Measurements from ENCODE around the gene EP400.
A peak's percentile ranks its signal among the peaks of the same experiment; 100 is the strongest.
"Not testable (repeated sequence)": the region's sequence is repeated elsewhere in the genome, so short reads cannot be mapped to it uniquely, and the experiment has no call there.

EP400 gene

DNA sequence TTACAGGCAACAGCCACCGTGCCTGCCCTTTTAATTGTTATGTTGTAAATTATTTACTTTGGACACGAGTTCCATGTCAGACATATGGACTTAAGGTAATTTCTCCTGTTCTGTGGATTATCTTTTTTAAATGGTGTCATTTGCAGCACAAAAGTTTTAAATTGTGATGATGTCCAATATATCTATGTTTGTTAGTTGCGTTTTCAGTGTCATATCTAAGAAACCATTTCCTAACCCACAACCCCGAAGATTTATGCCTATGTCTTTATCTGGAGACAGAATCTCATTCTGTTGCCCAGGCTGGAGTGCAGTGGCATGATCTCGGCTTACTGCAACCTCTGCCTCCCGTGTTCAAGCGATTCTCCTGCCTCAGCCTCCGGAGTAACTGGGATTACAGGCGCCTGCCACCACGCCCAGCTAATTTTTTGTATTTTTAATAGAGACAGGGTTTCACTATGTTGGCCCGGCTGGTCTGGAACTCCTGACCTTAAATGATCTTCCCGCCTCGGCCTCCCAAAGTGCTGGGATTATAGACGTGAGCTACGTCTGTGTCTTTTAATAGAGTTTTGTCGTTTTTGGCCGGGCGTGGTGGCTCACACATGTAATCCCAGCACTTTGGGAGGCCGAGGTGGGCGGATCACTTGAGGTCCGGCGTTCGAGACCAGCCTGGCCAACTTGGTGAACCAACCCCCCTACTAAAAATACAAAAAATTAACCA is 870 bp upstream of the EP400 start:
- not testable (repeated sequence) for DNase-seq

DNA sequence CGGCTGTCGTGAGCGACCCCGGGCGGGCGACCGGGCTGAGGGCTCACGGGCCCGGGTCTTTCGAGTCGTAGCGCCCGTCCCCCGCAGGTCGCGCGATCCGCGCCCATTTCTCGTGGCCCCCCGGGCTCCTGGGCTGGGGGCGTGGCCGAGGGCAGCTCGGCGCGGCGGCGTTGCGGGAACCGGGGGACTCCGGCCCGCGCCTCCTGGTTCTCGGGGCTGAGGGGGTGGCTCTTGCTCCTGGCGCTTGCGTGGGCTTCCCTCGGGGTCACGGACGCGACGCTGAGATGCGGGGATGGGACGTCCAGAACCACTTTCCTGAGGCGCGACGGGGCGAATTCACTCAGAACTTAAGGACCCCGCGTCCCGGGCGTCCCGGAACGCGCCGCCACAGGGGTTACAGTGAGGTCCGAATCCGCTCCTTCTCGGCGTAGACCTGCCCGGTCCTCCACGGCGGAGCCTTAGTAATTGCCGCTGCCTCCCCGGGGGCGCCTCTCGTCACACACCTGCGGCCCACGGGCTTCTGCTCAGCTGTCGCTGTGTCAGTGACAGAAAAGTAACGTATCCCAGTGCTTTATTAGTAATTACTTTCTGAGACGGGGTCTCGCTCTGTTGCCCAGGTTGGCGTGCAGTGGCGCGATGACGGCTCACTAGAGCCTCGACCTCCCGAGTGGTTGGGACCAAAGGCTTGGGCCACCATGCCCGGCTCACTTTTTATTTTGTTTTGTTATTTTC is 606 bp downstream of the EP400 start:
- DNase-seq: peak; percentile 54

DNA sequence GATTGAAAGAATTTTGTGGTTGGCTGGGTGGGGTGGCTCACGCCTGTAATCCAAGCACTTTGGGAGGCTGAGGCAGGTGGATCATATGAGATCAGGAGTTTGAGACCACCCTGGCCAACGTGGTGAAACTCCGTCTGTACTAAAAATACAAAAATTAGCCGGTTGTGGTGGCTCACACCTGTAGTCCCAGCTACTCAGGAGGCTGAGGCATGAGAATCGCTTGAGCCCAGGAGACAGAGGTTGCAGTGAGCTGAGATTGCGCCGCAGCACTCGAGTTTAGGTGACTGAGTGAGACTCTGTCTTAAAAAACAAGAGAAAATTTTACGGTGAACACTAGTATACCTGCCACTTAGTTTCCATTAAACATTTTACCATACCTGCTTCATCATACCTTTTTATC is 4.1 kb downstream of the EP400 start:
- DNase-seq: not testable (repeated sequence)

DNA sequence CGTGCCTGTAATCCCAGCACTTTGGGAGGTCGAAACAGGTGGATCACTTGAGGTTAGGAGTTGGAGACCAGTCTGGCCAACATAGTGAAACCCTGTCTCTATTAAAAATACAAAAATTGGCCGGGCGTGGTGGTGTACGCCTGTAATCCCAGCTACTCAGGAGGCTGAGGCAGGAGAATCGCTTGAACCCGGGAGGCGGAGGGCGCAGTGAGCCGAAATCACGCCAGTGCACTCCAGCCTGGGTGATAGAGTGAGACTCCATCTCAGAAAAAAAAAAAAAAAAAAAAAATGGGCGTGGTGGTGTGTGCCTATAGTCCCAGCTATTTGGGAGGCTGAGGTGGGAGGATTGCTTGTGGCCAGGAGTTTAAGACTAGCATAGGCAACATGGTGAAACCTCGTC is 4.7 kb downstream of the EP400 start:
- not testable (repeated sequence) for DNase-seq

DNA sequence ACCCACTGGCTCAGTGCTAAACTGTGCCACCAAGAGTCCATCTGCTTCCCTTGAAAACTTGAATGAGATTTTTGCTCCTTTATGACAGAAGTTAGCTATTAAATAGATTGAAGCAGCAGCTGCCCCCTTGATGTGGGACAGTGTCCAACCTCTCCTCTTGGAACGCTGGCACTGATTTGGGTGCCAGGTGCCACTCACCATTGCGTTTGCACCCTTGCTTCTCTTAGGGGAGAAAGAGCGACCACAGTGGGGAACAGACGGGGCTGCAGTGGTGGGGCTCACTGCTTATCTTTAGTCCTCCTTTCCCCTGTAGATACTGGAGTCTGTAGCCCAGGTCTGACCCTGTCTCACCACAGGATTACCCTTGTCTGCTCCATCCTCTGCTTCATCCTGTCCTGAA is 9.4 kb downstream of the EP400 start:
- DNase-seq: no peak

DNA sequence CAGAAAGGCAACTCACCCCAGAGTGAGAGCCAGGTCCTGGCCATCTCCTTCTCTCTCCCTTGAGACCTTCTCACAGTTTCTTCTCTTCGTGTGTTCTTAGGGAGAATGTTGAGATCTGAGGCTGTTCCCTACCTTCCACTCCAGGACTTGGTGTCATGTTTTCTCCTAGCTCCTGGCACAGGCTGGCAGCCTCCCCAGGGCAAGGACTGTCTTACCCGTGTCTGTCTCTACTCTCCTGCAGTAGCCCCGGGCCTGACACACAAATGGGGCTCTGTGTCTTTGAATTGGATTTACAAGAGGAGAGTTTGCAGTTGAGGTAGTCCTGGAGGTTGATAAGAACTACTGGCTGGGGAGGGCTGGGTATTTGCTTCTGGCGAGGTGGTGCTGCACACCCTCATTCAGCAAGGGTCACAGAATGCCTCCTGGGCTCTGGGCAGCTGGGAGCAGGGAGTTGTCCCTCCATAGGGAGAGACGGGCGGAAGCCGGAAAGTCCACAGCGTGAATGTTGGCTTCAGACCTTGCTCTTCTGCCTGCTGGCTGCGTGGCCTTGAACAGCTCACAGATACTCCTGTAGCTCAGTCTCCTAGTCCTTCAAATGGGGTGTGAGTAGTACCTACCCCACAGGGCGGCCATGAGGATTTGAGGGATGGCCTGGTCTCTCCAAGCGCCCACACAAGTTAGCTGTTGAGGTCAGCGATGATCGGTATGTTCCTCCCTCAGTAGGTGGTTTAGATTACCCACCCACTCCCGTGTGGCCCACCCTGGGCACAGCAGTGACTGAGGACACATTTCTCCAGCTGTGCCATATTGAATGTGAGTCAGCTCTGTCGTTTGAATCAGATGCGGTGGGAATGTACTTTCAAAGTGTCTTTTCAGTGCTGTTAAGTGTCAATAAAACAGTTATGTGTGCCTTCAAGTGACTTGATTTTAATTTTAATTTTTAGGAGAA is 10.2 kb downstream of the EP400 start:
- DNase-seq: no peak

DNA sequence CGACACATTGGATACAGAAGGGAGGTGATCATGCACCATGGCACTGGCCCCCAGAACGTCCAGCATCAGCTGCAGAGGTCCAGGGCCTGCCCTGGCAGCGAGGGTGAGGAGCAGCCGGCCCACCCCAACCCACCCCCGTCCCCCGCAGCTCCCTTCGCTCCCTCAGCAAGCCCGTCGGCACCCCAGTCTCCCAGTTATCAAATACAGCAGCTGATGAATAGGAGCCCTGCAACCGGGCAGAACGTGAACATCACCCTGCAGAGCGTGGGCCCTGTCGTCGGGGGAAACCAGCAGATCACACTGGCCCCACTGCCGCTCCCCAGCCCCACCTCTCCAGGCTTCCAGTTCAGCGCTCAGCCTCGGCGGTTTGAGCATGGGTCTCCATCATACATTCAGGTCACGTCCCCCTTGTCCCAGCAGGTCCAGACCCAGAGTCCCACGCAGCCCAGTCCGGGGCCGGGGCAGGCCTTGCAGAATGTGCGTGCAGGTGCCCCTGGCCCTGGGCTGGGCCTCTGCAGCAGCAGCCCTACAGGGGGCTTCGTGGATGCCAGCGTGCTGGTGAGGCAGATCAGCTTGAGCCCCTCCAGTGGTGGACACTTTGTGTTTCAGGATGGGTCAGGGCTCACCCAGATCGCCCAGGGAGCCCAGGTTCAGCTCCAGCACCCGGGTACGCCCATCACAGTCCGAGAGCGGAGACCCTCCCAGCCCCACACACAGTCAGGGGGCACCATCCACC is 11.0 kb downstream of the EP400 start:
- not testable (repeated sequence) for DNase-seq

DNA sequence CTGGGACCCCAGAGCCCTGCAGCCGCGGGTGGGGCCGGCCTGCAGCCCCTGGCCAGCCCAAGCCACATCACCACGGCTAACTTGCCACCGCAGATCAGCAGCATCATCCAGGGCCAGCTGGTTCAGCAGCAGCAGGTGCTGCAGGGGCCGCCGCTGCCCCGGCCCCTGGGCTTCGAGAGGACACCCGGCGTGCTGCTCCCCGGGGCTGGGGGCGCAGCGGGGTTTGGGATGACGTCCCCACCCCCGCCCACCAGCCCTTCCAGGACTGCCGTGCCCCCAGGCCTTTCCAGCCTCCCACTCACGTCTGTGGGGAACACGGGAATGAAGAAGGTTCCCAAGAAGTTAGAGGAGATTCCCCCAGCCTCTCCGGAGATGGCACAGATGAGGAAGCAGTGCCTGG is 11.6 kb downstream of the EP400 start:
- not testable (repeated sequence) for DNase-seq

DNA sequence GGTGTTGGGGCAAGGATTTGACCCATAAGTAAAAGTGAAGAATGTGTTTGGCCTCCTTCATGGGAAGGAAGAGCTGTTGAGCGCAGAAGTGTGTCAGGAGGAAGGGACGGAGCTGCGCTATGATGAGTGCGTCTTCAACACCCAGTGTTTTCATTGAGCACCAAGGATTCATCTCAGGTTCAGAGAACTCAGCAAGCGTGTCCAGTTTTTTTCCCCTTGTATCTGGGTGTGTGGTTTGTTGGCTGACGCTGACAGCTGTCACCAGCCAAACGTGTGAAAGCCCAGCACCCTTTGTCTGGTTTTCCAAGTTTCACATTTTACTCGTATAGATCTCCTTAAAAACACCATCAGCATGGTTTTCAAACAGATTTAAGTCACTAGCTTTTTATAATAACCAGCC is 12.3 kb downstream of the EP400 start:
- no peak for DNase-seq

DNA sequence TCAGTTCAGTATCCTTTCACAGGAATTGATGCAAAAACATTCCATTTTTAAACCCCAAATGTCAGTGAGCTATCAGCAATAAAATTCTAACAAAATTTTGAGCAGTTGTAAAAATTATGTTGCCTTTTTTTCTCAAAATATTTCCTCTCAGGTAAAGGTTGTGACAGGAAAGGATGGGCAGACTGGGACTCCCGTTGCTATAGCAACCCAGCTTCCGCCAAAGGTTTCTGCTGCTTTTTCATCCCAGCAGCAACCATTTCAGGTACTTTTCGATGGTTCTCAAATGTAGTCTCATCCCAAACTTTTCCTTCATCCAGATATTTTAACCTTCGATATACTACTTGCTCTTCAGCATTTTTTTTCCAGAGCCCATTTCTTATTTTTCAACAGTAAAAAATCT is 13.6 kb downstream of the EP400 start:
- no peak for DNase-seq

DNA sequence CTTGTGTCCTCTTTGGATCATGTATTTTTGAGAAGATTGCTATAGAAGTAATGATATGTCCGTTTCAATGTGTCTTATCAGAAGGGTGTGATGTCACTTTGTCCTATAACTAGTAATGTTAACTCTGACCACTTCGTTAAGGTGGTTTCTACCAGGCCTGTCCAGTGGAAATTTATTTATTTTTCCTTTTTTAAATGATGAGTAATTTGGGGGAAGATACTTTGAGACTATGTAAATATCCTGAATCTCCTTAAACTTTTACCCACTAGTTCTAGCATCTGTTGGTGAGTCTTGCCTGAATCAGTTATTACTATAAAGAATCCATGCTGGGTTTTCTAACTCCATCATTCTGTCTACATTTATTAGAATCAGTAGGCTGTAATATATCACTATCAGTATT is 15.3 kb downstream of the EP400 start:
- DNase-seq: no peak

DNA sequence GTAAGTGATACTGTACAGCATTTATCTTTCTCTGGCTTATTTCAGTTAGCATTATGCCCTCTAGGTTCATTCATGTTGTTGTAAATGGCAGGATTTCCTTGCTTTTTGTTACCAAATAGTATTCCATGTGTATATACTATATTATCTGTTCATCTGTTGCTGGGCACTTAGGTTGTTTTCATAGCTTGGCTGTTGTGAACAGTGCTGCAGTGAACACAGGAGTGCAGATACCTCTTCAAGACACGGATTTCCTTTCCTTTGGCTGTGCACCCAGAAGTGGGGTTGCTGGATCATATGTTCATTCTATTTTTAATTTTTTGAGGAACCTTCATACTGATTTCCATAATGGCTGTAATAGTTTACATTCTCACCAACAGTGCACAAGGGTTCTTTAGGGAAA is 21.5 kb downstream of the EP400 start:
- DNase-seq: no peak

DNA sequence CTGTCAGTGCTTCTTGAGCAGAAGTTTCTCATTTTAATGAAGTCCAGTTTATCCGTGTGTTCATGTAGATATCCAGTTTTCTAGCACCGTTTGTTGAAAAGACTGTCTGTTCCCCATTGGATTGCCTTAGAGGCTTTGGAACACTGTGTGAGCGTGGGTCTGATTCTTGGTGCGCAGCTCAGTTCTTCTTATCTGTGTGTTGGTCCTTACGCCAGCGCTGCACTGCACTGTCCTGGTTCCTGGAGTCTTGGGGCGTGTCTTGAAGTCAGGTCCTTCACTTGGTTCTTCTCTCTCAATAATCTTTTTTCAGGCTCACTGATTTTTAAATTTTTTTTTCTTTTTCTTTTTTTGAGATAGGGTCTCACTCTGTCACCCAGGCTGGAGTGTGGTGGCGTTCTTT is 25.5 kb downstream of the EP400 start:
- no peak for DNase-seq

DNA sequence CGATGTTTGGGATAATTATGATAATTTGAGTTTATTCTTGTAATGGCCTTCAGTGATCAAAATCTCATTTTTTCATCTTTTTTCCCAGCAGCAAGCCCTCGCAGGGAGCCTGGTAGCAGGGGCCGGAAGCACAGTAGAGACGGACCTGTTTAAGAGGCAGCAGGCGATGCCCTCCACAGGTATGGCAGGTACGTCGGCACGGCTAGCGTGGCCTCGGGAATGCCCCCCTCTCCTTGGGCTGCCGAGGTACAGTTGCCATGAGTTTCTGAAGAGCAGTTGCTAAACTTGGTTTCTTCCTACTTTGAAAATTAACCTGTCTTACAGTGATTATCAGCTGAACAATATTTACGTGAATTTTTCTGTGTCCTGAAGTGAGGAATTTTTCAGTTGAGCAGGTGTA is 29.9 kb downstream of the EP400 start:
- DNase-seq: no peak

DNA sequence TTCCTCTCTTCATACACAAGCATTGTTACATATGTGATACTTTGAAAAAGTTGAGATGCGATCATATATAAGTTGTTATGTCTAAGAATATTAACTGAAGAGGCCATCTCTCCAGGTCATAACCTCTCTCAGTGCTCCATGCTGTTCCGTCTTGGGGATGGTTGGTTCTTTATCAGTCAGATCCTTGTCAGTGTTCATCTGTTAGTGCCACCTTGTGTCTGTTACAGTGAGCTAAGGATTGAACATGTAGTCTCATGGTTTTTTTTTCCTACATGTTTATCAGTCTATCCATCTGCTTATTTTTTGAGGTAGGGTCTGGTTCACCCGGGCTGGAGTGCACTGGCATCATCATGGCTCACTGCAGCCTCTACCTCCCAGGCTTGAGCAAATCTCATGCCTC is 30.5 kb downstream of the EP400 start:
- no peak for DNase-seq

DNA sequence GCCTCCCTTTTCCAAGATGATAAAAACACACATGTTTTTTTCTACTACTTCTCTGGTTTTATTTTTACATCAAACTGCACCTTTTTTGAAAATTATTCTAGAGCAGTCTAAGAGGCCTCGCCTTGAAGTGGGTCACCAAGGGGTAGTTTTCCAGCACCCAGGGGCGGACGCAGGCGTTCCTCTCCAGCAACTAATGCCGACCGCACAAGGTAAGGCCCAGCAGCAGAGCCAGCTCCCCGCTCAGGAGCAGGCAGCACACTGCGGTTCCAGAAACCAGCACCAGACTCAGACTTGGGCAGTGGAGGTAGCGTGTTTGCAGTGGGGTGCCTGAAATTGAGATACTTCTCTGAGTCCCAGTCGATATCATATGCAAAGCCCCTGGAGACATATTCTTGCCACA is 31.6 kb downstream of the EP400 start:
- no peak for DNase-seq

DNA sequence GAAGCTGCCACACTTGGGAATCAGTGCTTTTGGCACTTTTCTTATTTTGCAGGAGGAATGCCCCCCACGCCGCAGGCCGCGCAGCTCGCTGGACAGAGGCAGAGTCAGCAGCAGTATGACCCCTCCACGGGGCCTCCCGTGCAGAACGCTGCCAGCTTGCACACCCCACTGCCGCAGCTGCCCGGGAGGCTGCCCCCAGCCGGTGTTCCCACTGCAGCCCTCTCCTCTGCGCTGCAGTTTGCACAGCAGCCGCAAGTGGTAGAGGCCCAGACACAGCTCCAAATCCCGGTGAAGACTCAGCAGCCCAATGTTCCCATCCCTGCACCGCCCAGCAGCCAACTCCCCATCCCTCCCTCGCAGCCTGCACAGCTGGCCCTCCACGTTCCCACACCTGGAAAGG is 32.3 kb downstream of the EP400 start:
- DNase-seq: no peak

DNA sequence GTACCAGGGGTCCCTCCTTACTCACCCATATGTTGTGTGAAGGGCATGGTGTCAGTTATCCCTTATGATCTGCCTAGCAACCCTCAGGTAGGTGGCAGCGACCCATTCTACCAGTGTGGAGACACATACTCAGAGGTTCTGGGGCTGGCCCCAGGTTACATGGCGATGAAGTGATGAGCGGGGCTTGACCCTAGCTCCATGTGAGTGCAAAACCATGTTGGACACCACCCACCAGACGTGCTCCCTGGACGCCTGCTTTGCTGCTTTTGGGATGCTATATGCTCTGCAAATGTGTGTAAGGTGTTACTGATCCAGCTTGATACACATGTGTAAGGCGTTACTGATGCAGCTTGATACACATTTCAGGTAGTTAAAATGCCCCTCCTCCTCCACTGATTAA is 33.3 kb downstream of the EP400 start:
- DNase-seq: no peak

DNA sequence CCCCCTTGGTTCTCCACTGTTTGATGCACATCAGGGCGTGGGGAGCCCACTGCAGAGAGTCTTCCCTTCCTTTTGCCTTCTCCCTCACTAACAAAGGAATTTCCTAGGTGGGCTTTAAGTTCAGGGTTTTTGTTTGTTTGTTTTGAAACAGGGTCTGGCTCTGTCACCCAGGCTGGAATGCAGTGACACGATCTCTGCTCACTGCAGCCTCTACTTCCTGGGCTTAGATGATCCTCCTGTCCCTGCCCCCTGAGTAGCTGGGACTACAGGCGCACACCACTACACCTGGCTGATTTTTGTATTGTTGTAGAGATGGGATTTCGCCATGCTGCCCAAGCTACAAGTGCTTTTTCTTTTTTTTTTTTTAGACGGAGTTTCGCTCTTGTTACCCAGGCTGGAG is 33.8 kb downstream of the EP400 start:
- no peak for DNase-seq

DNA sequence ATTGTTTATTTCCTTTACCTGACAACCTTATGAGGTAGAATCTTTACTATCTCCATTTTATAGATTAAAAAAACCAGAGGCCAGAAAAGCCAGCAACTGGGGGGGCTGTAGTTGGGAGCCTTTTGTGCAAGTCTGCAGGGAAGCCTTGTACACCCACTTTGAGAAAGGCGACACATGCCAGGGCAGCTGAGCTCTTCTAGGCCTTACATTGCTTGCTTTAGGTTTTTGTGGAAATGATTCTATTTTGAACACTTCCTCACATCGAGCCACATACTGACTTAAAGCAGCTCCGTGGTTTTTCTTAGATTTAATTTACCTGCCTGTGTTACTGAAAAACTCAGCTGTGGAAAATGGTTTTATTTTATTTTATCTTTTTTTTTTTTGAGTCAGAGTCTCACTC is 34.6 kb downstream of the EP400 start:
- DNase-seq: no peak

DNA sequence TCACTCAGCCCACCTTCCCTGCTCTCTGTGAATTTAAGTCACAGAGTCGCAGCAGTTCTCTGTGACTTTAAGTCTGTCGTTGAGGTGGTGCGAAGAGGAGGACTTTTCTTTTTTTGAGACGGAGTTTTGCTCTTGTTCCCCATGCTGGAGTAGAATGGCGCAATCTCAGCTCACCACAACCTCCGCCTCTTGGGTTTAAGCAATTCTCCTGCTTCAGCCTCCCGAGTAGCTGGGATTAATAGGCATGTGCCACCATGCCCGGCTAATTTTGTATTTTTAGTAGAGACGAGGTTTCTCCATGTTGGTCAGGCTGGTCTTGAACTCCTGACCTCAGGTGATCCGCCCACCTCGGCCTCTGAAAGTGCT is 35.8 kb downstream of the EP400 start:
- DNase-seq: not testable (repeated sequence)

DNA sequence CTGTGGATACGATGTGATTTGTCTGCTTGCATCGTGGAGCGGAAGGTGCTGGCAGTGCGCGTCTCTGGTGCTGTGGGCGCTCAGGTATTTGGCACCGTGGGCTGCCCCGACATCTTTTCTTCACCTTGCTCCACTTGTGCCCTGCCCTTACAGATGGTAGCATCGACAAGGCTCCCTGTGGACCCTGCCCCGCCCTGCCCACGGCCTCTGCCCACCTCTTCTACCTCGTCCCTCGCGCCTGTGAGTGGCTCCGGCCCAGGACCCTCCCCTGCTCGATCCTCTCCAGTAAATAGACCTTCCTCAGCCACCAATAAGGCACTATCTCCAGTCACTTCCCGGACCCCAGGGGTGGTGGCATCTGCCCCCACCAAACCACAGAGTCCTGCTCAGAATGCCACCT is 36.6 kb downstream of the EP400 start:
- no peak for DNase-seq

DNA sequence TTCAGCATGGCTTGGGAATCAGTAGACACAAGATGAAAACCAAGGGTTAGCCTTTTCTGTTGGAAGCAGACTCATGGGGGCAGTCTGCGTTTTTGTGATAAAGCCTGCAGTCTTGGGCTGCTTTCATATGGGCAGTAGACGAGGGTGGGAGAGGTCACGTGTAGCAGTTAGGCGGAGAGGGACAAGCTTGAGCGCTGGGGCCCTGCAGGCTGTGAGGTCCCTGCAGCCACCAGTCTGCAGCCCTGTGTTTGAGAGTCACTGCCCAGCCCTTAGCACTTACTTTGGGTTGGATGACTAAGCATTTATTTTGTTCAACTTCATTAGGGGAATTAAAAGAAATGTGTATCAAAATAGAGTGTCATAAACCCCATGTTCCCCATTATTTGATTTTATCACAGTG is 37.2 kb downstream of the EP400 start:
- no peak for DNase-seq

Measured in stimulated activated CD4-positive, alpha-beta T cell treated with anti-CD3 and anti-CD28 coated beads, Interleukin-15, amount 100 ng/mL, for 24 hours (primary cell).